Testis (tissue), 2 donors: ENCODE measurements around the gene PDE4B.

ENCODE experiments used
- CTCF ChIP-seq, 3 experiments: fragments of 450-650 bp in 2 of 3; fragments of 200-600 bp in 1 of 3; sonication (generic) in 1 of 3; IDR thresholded peaks; one replicate each; pipeline ENCODE4 v1.5.1; 2016 to 2019; ENCODE audit warnings: antibody characterized with exemption in 3 of 3, mild to moderate bottlenecking in 2 of 3, moderate library complexity in 1 of 3
- POLR2A ChIP-seq: fragments of 450-650 bp; IDR thresholded peaks from one replicate; pipeline ENCODE4 v1.6.1; 2017; ENCODE audit warnings: antibody characterized with exemption, mild to moderate bottlenecking, moderate library complexity

DNA sequence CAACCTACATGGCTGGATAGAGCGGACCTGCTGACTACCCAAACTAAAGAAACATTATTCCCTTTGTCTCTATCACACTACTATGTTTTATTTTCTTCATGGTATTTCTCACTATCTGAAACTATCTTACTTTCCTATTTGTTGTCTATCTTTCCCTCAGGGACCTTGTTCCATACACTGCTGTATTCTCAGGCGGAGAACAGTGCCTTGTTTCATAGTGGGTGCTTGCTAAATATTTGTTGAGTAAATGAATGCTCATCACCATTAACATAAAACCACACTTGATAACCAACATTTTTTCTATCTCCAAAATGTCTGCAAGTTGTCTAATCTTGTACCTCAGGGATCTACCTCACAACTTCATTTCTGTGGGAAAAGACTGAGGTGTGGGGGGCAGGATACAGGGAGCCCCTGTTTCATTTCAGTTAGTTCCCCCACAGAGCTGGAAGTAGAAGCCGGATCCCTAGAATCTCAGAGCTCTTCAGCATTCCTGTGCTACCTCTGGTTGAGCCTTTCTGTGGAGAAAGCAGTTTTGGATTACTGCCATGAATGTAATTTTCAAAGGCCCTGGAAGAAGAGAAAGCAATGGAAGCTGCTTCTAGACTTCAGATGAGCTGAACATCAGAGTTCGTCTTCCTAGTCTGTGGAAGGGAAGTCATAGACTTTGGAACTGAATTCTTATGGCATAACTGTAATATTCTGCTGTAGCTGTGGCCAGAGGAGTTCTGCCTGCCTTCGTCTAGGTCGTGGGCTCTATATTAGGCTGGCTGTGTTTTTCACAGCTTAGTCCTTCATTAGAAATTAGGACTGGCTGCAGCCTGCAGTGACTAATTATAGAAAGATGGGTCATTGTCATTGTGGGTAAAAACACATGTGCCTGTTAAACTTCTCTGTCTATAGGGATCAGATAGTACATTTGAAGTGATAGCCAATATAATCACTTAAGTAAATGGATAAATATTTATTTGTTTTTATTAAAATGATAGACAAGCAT is 448.1 kb downstream of the PDE4B start:
- TF ChIP-seq CTCF (IDR thresholded peaks at IDR 0.05) (no peak), POLR2A (no peak)
